KMS-11 (cell line): ENCODE measurements around the gene MCEMP1.

Source experiments
- H2AFZ ChIP-seq: fragments of 200-600 bp; sonication (generic); 2 replicates; pipeline ENCODE4 v1.6.1; 2016; ENCODE audit warnings: antibody characterized with exemption, mixed run types, low read depth
- H3K27ac ChIP-seq: fragments of 200-600 bp; sonication (generic); 2 replicates; pipeline ENCODE4 v1.6.1; 2016; ENCODE audit warnings: mild to moderate bottlenecking, mixed run types
- H3K27me3 ChIP-seq: fragments of 200-600 bp; sonication (generic); 2 replicates; pipeline ENCODE4 v1.6.1; 2017; ENCODE audit warnings: mild to moderate bottlenecking, low read depth, mixed run types, moderate library complexity; ENCODE audit not compliant: insufficient read depth
- H3K36me3 ChIP-seq: fragments of 200-600 bp; sonication (generic); 2 replicates; pipeline ENCODE4 v1.6.1; 2017; ENCODE audit warnings: mild to moderate bottlenecking, mixed run types; ENCODE audit not compliant: insufficient read depth
- H3K4me1 ChIP-seq: fragments of 200-600 bp; sonication (generic); 2 replicates; pipeline ENCODE4 v1.6.1; 2016; ENCODE audit warnings: mild to moderate bottlenecking, low read depth, mixed run types; ENCODE audit not compliant: poor library complexity, severe bottlenecking
- H3K4me2 ChIP-seq: fragments of 200-600 bp; sonication (generic); 2 replicates; pipeline ENCODE4 v1.7.0; 2016; ENCODE audit warnings: mild to moderate bottlenecking, mixed run types
- H3K4me3 ChIP-seq: fragments of 200-600 bp; sonication (generic); IDR thresholded peaks from 2 replicates; pipeline ENCODE4 v1.6.1; 2017; ENCODE audit warnings: low read depth, low read length, mixed read lengths; ENCODE audit not compliant: insufficient read depth
- H3K79me2 ChIP-seq: fragments of 200-600 bp; sonication (generic); 2 replicates; pipeline ENCODE4 v1.6.1; 2016; ENCODE audit warnings: low read depth, mixed run types; ENCODE audit not compliant: insufficient read depth
- H3K9ac ChIP-seq: fragments of 200-600 bp; sonication (generic); 2 replicates; pipeline ENCODE4 v1.6.1; 2016; ENCODE audit warnings: mild to moderate bottlenecking, mixed run types
- H4K20me1 ChIP-seq: fragments of 200-600 bp; sonication (generic); 2 replicates; pipeline ENCODE4 v1.6.1; 2016; ENCODE audit warnings: mild to moderate bottlenecking, mixed run types; ENCODE audit not compliant: insufficient read depth
- TF ChIP-seq, protein P1 (sequence below): fragments of 200-600 bp; sonication (generic); conservative IDR thresholded peaks from 2 replicates; pipeline ENCODE4 v1.6.1; 2017; ENCODE audit warnings: low read depth, mild to moderate bottlenecking, antibody characterized with exemption, low read length, moderate library complexity, mixed read lengths

Gene MCEMP1

GRCh38 chr19:7681340-7682174 lies 4.7 kb downstream of the MCEMP1 start:
- Histone ChIP-seq H2AFZ (peak overlapping the region; percentile 93; the same call in 1 of the 2 replicates), H4K20me1 (no peaks in the 10 kb centered on the region), H3K27ac (no peak overlapping the region), H3K4me3 (no peak overlapping the region), H3K79me2 (no peaks in the 10 kb centered on the region), H3K36me3 (no peaks in the 10 kb centered on the region), H3K9ac (peak overlapping the region; percentile 70; the same call in 1 of the 2 replicates), H3K4me2 (peak overlapping the region; percentile 78), H3K4me1 (no peaks in the 10 kb centered on the region), H3K27me3 (peaks cover 19% of the 10 kb centered on the region)
- TF ChIP-seq, protein P1, sequence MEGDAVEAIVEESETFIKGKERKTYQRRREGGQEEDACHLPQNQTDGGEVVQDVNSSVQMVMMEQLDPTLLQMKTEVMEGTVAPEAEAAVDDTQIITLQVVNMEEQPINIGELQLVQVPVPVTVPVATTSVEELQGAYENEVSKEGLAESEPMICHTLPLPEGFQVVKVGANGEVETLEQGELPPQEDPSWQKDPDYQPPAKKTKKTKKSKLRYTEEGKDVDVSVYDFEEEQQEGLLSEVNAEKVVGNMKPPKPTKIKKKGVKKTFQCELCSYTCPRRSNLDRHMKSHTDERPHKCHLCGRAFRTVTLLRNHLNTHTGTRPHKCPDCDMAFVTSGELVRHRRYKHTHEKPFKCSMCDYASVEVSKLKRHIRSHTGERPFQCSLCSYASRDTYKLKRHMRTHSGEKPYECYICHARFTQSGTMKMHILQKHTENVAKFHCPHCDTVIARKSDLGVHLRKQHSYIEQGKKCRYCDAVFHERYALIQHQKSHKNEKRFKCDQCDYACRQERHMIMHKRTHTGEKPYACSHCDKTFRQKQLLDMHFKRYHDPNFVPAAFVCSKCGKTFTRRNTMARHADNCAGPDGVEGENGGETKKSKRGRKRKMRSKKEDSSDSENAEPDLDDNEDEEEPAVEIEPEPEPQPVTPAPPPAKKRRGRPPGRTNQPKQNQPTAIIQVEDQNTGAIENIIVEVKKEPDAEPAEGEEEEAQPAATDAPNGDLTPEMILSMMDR, result no peak

DNA sequence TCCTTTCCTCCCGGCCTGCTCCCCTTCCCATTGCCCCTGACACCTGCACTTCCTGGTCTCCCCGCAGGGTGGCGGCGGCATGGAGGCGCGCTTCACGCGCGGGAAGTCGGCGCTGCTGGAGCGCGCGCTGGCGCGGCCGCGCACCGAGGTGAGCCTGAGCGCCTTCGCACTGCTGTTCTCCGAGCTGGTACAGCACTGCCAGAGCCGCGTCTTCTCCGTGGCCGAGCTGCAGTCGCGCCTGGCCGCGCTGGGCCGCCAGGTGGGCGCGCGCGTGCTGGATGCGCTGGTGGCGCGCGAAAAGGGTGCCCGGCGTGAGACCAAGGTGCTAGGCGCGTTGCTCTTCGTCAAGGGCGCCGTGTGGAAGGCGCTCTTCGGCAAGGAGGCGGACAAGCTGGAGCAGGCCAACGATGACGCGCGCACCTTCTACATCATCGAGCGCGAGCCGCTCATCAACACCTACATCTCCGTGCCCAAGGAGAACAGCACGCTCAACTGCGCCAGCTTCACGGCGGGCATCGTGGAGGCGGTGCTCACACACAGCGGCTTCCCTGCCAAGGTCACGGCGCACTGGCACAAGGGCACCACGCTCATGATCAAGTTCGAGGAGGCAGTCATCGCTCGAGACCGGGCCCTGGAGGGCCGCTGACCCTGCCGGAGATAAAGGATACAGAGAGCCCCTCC lies 5.4 kb downstream of the MCEMP1 start:
- H3K4me3 ChIP-seq, result no peak overlapping the region
- no peaks in the 10 kb centered on the region for H3K36me3 ChIP-seq
- no peak overlapping the region for H2AFZ ChIP-seq
- H4K20me1 ChIP-seq, result no peaks in the 10 kb centered on the region
- no peak overlapping the region for H3K4me2 ChIP-seq
- no peaks in the 10 kb centered on the region for H3K79me2 ChIP-seq
- TF ChIP-seq, protein P1, result no peak
- peaks cover 12% of the 10 kb centered on the region for H3K27me3 ChIP-seq
- H3K4me1 ChIP-seq, result no peaks in the 10 kb centered on the region
- no peak overlapping the region for H3K27ac ChIP-seq
- H3K9ac ChIP-seq, result no peak overlapping the region

DNA sequence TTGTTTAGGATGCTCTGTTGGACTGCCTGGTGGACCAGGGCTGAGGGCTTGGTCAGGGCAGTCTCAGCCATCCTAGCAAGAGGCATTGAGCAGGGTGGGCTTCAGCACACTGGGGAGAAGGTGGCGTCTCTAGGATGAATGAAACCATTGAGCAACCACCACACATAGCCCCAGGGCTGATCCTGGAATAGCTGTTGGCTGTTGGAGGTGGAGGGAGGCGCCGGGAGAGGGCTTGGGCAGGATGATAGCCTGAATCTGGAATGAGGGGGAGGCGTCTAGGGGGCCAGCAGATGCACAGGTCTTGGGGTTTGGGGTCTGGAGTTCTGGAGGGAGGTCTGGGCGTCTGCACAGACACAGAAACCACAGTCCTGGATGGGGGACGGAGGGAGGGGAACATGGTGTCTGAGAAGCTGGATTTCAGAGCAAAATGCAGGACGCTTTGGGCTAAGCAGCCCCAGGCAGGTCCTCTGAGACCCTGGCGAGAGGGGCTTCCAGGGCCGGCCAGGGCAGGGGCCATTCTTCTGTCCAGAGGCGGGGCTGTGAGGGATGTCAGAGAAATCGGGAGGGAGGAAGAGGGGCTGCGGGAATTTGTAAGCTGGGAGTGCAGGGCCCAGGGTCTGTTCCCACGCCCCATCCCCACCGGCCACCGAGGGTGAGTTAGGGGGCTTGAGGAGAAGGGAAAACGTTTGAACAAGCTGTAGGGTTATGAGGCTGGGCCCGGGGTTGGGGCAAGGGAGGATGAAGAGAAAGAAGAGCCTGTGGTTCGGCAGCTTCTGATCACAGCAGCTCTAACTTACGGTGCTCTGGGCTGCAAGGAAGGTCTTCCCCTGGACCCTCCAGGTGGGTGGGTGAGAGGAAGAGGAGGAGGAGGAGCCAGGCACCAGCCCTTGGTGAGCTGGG lies 8.9 kb downstream of the MCEMP1 start:
- Histone ChIP-seq H4K20me1 (no peaks in the 10 kb centered on the region), H3K4me1 (no peaks in the 10 kb centered on the region), H3K79me2 (no peaks in the 10 kb centered on the region), H3K27me3 (no peaks in the 10 kb centered on the region), H3K36me3 (no peaks in the 10 kb centered on the region), H3K27ac (no peak overlapping the region), H3K4me3 (no peak overlapping the region), H3K4me2 (no peak overlapping the region), H3K9ac (no peak overlapping the region), H2AFZ (no peak overlapping the region)
- TF ChIP-seq, protein P1, result no peak

GRCh38 chr19:7687177-7687576 lies 10.3 kb downstream of the MCEMP1 start:
- Histone ChIP-seq H3K4me1 (no peaks in the 10 kb centered on the region), H2AFZ (no peak overlapping the region), H3K27ac (no peak overlapping the region), H3K9ac (no peak overlapping the region), H3K79me2 (no peaks in the 10 kb centered on the region), H4K20me1 (no peaks in the 10 kb centered on the region), H3K4me3 (no peak overlapping the region), H3K4me2 (no peak overlapping the region), H3K36me3 (no peaks in the 10 kb centered on the region), H3K27me3 (peaks cover 4% of the 10 kb centered on the region; the same call in 1 of the 2 replicates)
- TF ChIP-seq, protein P1, result no peak
